ENCODE results near the gene SIAE. TPM values are rescaled to one million over a fixed set of nuclear protein-coding genes. Genes with fewer than 3 reads are reported as not detected.
"Not testable (repeated sequence)": the region's sequence is repeated elsewhere in the genome, so short reads cannot be mapped to it uniquely, and the experiment has no call there.

SIAE gene
- total RNA-seq, 1 donor from 2014 or later: 34.4 TPM

- ATAC-seq (no peak), DNase-seq (ENCODE audit: low spot score) (no peak)
These were observed 46.0 kb downstream of the SIAE start for GRCh38 chr11:124627546-124627945.

- DNase-seq (ENCODE audit: low spot score) (no peak), ATAC-seq (no peak)
These were observed 47.9 kb downstream of the SIAE start for GRCh38 chr11:124625504-124626168.

- DNase-seq (ENCODE audit: low spot score): no peak
- ATAC-seq: no peak
These were observed 49.5 kb downstream of the SIAE start for GRCh38 chr11:124623861-124624525.

- DNase-seq (ENCODE audit: low spot score) (peak; percentile 87), ATAC-seq (peak; percentile 98)
These were observed 50.7 kb downstream of the SIAE start, which contains the start of gene TBRG1 for GRCh38 chr11:124622531-124623451. TBRG1 (plus strand) TSS chr11:124622864; CDS start chr11:124623084, 220 bp downstream.

GRCh38 chr11:124618863-124619262 lies 54.7 kb downstream of the SIAE start:
- no peak for ATAC-seq
- DNase-seq (ENCODE audit: low spot score): no peak

GRCh38 chr11:124612567-124613246 lies 60.8 kb downstream of the SIAE start:
- ATAC-seq: no peak

DNA sequence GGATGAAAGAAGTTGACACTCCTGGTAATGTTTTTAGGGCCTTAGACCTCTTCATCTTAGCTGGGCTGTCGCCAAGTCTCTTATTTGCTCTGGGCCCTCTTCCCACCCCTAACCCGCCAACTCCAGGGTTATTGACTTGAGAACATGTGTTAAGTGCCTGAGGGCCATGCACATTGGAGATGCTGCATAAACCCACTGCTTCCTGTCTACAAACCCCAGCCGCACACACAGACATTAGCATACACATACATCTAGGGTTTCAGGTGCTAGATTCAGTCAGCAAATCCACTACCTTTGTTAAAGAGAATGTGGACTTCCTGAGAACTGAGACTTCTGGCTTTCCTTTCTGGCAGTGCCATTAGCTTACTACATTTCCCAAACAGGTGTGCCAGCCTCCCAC lies 61.5 kb downstream of the SIAE start:
- no peak for DNase-seq (ENCODE audit: low spot score)
- no peak for ATAC-seq

More at GRCh38 chr11:124612567-124613246, 60.8 kb downstream of the SIAE start:
- no peak for DNase-seq (ENCODE audit: low spot score)

- no peak for ATAC-seq
- no peak for DNase-seq (ENCODE audit: low spot score)
These were observed 62.5 kb downstream of the SIAE start, which contains the start of gene PANX3 for GRCh38 chr11:124611064-124611463. PANX3 (plus strand) TSS chr11:124611428; CDS start chr11:124611557, 129 bp downstream.

- DNase-seq (ENCODE audit: low spot score): no peak
These were observed 63.2 kb downstream of the SIAE start for GRCh38 chr11:124610295-124610694.

GRCh38 chr11:124608147-124608546 lies 65.4 kb downstream of the SIAE start:
- DNase-seq (ENCODE audit: low spot score) (no peak), ATAC-seq (no peak)

More at GRCh38 chr11:124610295-124610694, 63.2 kb downstream of the SIAE start:
- no peak for ATAC-seq

DNA sequence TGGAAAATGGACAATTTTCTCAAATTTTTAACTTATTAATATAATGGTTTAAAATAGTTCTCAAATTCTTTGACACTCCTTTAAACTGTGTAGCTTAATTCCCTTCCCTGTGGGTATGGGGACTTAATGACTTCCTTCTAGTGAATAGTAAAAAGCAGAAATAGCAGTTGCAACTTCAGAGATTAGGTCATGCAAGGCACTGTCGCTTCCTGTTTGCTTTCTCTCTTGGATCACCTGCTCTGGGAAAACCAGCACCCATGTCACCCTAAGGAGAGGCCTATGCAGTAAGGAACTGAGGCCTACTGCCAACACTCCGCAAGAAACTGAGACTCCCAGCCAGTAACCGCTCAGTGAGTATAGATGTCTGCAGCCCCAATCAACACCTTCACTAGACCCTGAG lies 67.8 kb downstream of the SIAE start:
- peak; percentile 25 for ATAC-seq

GRCh38 chr11:124602723-124603122 lies 70.8 kb downstream of the SIAE start:
- DNase-seq (ENCODE audit: low spot score); ATAC-seq: not testable (repeated sequence)

More for the DNA sequence above, 67.8 kb downstream of the SIAE start:
- no peak for DNase-seq (ENCODE audit: low spot score)

GRCh38 chr11:124602193-124602592 lies 71.3 kb downstream of the SIAE start:
- no peak for ATAC-seq
- DNase-seq (ENCODE audit: low spot score): no peak

GRCh38 chr11:124600621-124601320 lies 72.8 kb downstream of the SIAE start:
- ATAC-seq (no peak), DNase-seq (ENCODE audit: low spot score) (no peak)

DNA sequence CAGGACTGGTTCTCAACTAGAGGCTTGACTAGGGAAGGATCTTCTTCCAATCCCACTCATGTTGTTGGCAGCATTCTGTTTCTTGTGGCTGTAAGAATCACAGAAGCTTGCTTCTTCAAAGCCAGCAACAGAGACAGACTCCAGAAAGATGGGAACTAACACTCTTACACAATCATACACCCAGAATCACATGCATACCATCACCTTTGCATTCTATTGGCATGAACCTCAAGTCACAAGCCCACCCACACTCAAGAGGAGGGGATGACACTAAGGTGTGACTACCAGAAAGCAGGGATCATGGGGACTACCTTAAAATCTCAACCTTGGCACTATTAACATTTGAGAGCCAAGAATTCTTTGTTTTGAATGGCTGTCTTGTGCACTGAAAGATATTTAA lies 75.9 kb downstream of the SIAE start:
- no peak for ATAC-seq
- DNase-seq (ENCODE audit: low spot score): no peak

DNA sequence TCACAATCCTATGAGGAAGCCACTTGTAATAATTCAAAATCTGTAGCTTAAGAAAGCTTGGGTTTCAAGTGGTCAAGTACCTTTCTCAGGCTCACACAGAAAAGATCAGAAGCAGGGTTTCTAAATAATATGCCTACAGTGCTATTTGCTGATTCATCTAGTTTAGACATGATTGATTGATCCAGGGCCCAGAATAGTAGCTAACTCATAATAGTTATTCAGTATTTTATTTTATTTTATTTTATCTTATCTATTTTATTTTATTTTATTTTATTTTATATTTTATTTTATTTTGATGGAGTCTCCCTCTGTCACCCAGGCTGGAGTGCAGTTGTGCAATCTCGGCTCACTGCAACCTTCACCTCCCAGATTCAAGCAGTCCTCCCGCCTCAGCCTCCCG lies 78.2 kb downstream of the SIAE start:
- ATAC-seq (no peak), DNase-seq (ENCODE audit: low spot score) (no peak)

DNA sequence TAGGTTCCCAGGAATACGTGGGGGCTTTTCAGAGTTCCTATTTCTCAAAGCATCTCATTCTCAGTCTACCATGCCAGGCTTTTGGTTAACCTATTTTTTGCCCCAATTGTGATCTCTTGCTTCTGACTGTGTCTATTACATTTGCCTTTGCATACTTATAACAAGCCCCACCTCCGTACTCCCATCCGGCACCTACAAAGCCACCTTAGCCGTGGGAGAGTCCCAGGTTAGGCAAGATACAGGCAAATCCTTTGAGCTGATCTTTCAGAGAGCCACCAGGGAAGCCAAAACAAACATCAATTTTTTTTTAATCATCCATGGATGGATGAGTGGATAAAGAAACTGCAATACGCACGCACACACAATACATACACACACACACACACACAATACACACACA lies 80.9 kb downstream of the SIAE start:
- ATAC-seq (no peak), DNase-seq (ENCODE audit: low spot score) (no peak)

GRCh38 chr11:124591430-124591829 lies 82.1 kb downstream of the SIAE start:
- ATAC-seq (no peak), DNase-seq (ENCODE audit: low spot score) (no peak)

GRCh38 chr11:124586238-124586860 lies 87.2 kb downstream of the SIAE start:
- peak; percentile 77 for ATAC-seq
- DNase-seq (ENCODE audit: low spot score): no peak

Data from left lobe of liver (tissue), 2 donors.